Measurements from ENCODE around the gene HAAO. TPM values are rescaled to one million over a fixed set of nuclear protein-coding genes. Genes with fewer than 3 reads are reported as not detected.

The HAAO gene
- total RNA-seq, 1 donor from 2014 or later, result 10.0 TPM

GRCh38 chr2:42758751-42759150 is 33.6 kb downstream of the HAAO start:
- Mint-ChIP-seq H3K36me3 (no peaks in the 10 kb centered on the region), H3K27me3 (no peaks in the 10 kb centered on the region), H3K9me3 (no peaks in the 10 kb centered on the region), H3K4me1 (ENCODE audit: unreplicated experiment) (peaks cover 17% of the 10 kb centered on the region), H3K4me3 (no peak overlapping the region), H3K27ac (no peak overlapping the region)
- DNase-seq (ENCODE audit: extremely low spot score, unreplicated experiment), result no peak
- TF ChIP-seq CTCF (conservative IDR thresholded peaks at IDR 0.05), result no peak

GRCh38 chr2:42757981-42758740 is 34.2 kb downstream of the HAAO start:
- no peak overlapping the region for H3K27ac Mint-ChIP-seq
- no peak for TF ChIP-seq CTCF (conservative IDR thresholded peaks at IDR 0.05)
- H3K36me3 Mint-ChIP-seq, result no peaks in the 10 kb centered on the region
- DNase-seq (ENCODE audit: extremely low spot score, unreplicated experiment), result no peak
- H3K4me1 Mint-ChIP-seq (ENCODE audit: unreplicated experiment), result peaks cover 17% of the 10 kb centered on the region
- no peaks in the 10 kb centered on the region for H3K27me3 Mint-ChIP-seq
- no peaks in the 10 kb centered on the region for H3K9me3 Mint-ChIP-seq
- no peak overlapping the region for H3K4me3 Mint-ChIP-seq

- no peak for DNase-seq (ENCODE audit: extremely low spot score, unreplicated experiment)
- H3K4me1 Mint-ChIP-seq (ENCODE audit: unreplicated experiment), result peaks cover 25% of the 10 kb centered on the region
- peaks cover 3% of the 10 kb centered on the region for H3K36me3 Mint-ChIP-seq
- no peak overlapping the region for H3K27ac Mint-ChIP-seq
- H3K4me3 Mint-ChIP-seq, result no peak overlapping the region
- no peak for TF ChIP-seq CTCF (conservative IDR thresholded peaks at IDR 0.05)
- no peaks in the 10 kb centered on the region for H3K9me3 Mint-ChIP-seq
- H3K27me3 Mint-ChIP-seq, result no peaks in the 10 kb centered on the region
These were observed 35.3 kb downstream of the HAAO start for GRCh38 chr2:42756966-42757513.

- peaks cover 3% of the 10 kb centered on the region for H3K36me3 Mint-ChIP-seq
- no peak overlapping the region for H3K27ac Mint-ChIP-seq
These were observed 36.1 kb downstream of the HAAO start for GRCh38 chr2:42756150-42756775.

More at GRCh38 chr2:42756150-42756775, 36.1 kb downstream of the HAAO start:
- TF ChIP-seq CTCF (conservative IDR thresholded peaks at IDR 0.05), result no peak
- DNase-seq (ENCODE audit: extremely low spot score, unreplicated experiment), result no peak
- Mint-ChIP-seq H3K27me3 (no peaks in the 10 kb centered on the region), H3K4me3 (no peak overlapping the region), H3K4me1 (ENCODE audit: unreplicated experiment) (peaks cover 26% of the 10 kb centered on the region), H3K9me3 (no peaks in the 10 kb centered on the region)
